ENCODE results near the gene AMIGO3.
"Not testable (repeated sequence)": the region's sequence is repeated elsewhere in the genome, so short reads cannot be mapped to it uniquely, and the experiment has no call there.

Gene AMIGO3

DNA sequence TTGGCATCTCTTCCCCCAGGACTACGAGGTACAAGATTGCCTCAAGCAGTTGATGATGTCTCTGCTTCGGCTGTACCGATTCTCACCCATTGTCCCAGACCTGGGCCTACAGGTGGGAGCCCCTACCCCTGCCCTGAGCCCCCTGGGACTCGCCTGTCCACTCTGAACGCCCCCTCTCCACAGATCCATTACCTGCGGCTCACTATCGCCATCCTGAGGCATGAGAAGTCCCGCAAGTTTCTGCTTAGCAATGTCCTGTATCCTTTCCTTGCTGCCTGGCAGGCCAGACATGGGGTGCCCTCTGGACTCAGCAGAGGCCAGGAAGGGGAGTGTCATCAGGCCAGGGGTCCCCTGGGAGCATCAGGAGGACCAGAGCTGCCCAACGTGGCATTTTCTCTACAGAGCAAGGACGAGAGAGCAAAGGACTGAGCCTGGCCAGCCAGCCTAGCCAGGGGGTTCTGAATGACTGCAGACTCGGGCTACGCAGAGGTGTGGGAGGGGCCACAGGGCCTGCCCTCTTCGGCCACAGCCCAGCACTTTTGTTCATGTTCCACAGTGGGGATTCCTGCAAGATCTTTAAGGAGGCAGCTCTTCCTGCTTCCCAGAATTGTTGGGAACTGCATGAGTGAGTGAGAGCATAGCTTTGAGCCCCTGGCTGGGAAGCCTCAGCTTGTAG is 18.9 kb downstream of the AMIGO3 start:
- Histone ChIP-seq H3K4ac (ENCODE audit: low read depth, low read length) (no peak overlapping the region), H2AK5ac (ENCODE audit: low read length) (no peak overlapping the region)

GRCh38 chr3:49700014-49700413 is 19.5 kb downstream of the AMIGO3 start:
- Histone ChIP-seq H3K9ac (ENCODE audit: low read length) (no peak overlapping the region), H3K4me3 (ENCODE audit: low read depth, low read length) (no peak overlapping the region), H3K27me3 (ENCODE audit: insufficient read depth, low read length) (no peaks in the 10 kb centered on the region), H3K18ac (ENCODE audit: low read length) (no peak overlapping the region), H3K36me3 (ENCODE audit: control insufficient read depth in 1 of 2, insufficient read depth in 2 of 2, low read length in 2 of 2) (peaks cover 49 to 63% of the 10 kb centered on the region in 2 experiments), H3K79me2 (ENCODE audit: control insufficient read depth, insufficient read depth, low read length, poor library complexity) (no peaks in the 10 kb centered on the region), H3K79me1 (ENCODE audit: low read length) (no peaks in the 10 kb centered on the region), H4K8ac (ENCODE audit: low read depth, low read length) (no peak overlapping the region), H2BK5ac (ENCODE audit: low read depth, low read length, poor library complexity) (no peak overlapping the region), H3K23ac (ENCODE audit: low read length) (no peak overlapping the region), H3K4ac (ENCODE audit: low read depth, low read length) (no peak overlapping the region), H2AFZ (ENCODE audit: insufficient read depth, low read length, poor library complexity) (no peak overlapping the region), H3K14ac (ENCODE audit: low read length) (no peak overlapping the region), H4K12ac (ENCODE audit: low read depth, low read length) (no peak overlapping the region), H3K4me1 (ENCODE audit: control insufficient read depth in 1 of 2, insufficient read depth in 2 of 2, low read length in 2 of 2) (peaks cover 2 to 5% of the 10 kb centered on the region in 2 experiments), H2AK5ac (ENCODE audit: low read length) (no peak overlapping the region), H3K27ac (ENCODE audit: low read depth, low read length) (no peak overlapping the region), H2BK12ac (ENCODE audit: low read length) (no peak overlapping the region), H4K91ac (ENCODE audit: low read depth, low read length) (no peak overlapping the region), H3K9me3 (ENCODE audit: insufficient read depth, low read depth, low read length) (no peaks in the 10 kb centered on the region), H2BK120ac (ENCODE audit: insufficient read depth, low read length, poor library complexity) (no peak overlapping the region), H3K4me2 (ENCODE audit: low read length) (no peak overlapping the region)
- WGBS (ENCODE audit: extremely low coverage, insufficient coverage, insufficient read length) = no CpG with 5 or more reads among the region's 8 CpGs
- DNase-seq = no peak

More for the DNA sequence above, 18.9 kb downstream of the AMIGO3 start:
- no CpG with 5 or more reads among the region's 13 CpGs for WGBS (ENCODE audit: extremely low coverage, insufficient coverage, insufficient read length)
- no peak for DNase-seq
- peaks cover 55 to 69% of the 10 kb centered on the region in 2 experiments for H3K36me3 ChIP-seq (ENCODE audit: control insufficient read depth in 1 of 2, insufficient read depth in 2 of 2, low read length in 2 of 2)
- H3K4me3 ChIP-seq (ENCODE audit: low read depth, low read length) = no peak overlapping the region
- no peak overlapping the region for H3K23ac ChIP-seq (ENCODE audit: low read length)
- H3K4me2 ChIP-seq (ENCODE audit: low read length) = no peak overlapping the region
- no peak overlapping the region for H2BK5ac ChIP-seq (ENCODE audit: low read depth, low read length, poor library complexity)
- H2BK12ac ChIP-seq (ENCODE audit: low read length) = no peak overlapping the region
- no peak overlapping the region for H4K91ac ChIP-seq (ENCODE audit: low read depth, low read length)
- H3K27ac ChIP-seq (ENCODE audit: low read depth, low read length) = no peak overlapping the region
- no peak overlapping the region for H2BK120ac ChIP-seq (ENCODE audit: insufficient read depth, low read length, poor library complexity)
- no peak overlapping the region for H2AFZ ChIP-seq (ENCODE audit: insufficient read depth, low read length, poor library complexity)
- H3K14ac ChIP-seq (ENCODE audit: low read length) = no peak overlapping the region
- no peaks in the 10 kb centered on the region for H3K27me3 ChIP-seq (ENCODE audit: insufficient read depth, low read length)
- no peak overlapping the region for H3K18ac ChIP-seq (ENCODE audit: low read length)
- no peak overlapping the region for H4K8ac ChIP-seq (ENCODE audit: low read depth, low read length)
- H3K79me1 ChIP-seq (ENCODE audit: low read length) = no peaks in the 10 kb centered on the region
- no peaks in the 10 kb centered on the region for H3K9me3 ChIP-seq (ENCODE audit: insufficient read depth, low read depth, low read length)
- peaks cover 2 to 5% of the 10 kb centered on the region in 2 experiments for H3K4me1 ChIP-seq (ENCODE audit: control insufficient read depth in 1 of 2, insufficient read depth in 2 of 2, low read length in 2 of 2)
- no peak overlapping the region for H3K9ac ChIP-seq (ENCODE audit: low read length)
- H3K79me2 ChIP-seq (ENCODE audit: control insufficient read depth, insufficient read depth, low read length, poor library complexity) = no peaks in the 10 kb centered on the region
- no peak overlapping the region for H4K12ac ChIP-seq (ENCODE audit: low read depth, low read length)

DNA sequence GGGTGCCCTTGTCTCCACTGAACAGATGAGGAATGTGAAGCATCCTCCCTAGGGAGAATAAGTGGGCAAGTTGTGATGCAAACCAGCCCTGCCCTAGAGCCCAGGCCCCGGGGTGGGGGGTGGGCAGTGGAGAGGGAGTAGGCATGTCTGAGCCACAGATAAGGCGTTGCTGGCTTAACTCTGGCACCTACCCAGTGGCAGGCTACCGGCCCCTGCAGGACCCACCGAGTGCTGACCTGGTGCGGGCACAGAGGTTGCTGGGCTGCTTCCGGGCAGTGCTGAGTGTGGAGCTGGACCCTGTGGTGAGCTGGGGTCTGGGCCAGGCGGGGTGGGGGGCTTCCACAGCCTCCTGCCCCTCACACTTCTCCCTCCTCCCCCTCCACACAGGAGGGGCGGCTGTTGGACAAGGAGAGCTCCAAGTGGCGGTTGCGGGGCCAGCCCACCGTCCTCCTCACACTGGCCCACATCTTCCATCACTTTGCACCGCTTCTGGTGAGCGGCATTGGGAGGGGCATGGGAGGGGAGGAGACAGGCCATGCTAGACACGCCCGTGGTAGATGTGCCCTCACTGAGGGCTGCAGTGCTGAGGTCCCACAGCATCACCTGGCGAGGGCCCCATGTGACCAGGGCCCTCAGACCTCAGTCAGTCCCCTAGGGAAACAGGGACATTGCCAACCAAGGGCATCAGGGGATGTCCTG is 20.1 kb downstream of the AMIGO3 start:
- Histone ChIP-seq H2AFZ (ENCODE audit: insufficient read depth, low read length, poor library complexity) (no peak overlapping the region), H2BK120ac (ENCODE audit: insufficient read depth, low read length, poor library complexity) (no peak overlapping the region), H3K18ac (ENCODE audit: low read length) (no peak overlapping the region), H2BK12ac (ENCODE audit: low read length) (no peak overlapping the region), H3K9me3 (ENCODE audit: insufficient read depth, low read depth, low read length) (peaks cover under 1% of the 10 kb centered on the region), H3K79me2 (ENCODE audit: control insufficient read depth, insufficient read depth, low read length, poor library complexity) (no peaks in the 10 kb centered on the region), H3K9ac (ENCODE audit: low read length) (no peak overlapping the region), H4K91ac (ENCODE audit: low read depth, low read length) (no peak overlapping the region), H3K4ac (ENCODE audit: low read depth, low read length) (no peak overlapping the region), H3K23ac (ENCODE audit: low read length) (no peak overlapping the region), H3K79me1 (ENCODE audit: low read length) (no peaks in the 10 kb centered on the region), H4K8ac (ENCODE audit: low read depth, low read length) (no peak overlapping the region), H3K27me3 (ENCODE audit: insufficient read depth, low read length) (no peaks in the 10 kb centered on the region), H2AK5ac (ENCODE audit: low read length) (no peak overlapping the region), H2BK5ac (ENCODE audit: low read depth, low read length, poor library complexity) (no peak overlapping the region), H3K27ac (ENCODE audit: low read depth, low read length) (no peak overlapping the region), H3K14ac (ENCODE audit: low read length) (no peak overlapping the region), H3K36me3 (ENCODE audit: control insufficient read depth in 1 of 2, insufficient read depth in 2 of 2, low read length in 2 of 2) (peaks cover 43 to 57% of the 10 kb centered on the region in 2 experiments), H3K4me1 (ENCODE audit: control insufficient read depth in 1 of 2, insufficient read depth in 2 of 2, low read length in 2 of 2) (peaks cover 2 to 5% of the 10 kb centered on the region in 2 experiments), H3K4me3 (ENCODE audit: low read depth, low read length) (no peak overlapping the region), H4K12ac (ENCODE audit: low read depth, low read length) (no peak overlapping the region), H3K4me2 (ENCODE audit: low read length) (no peak overlapping the region)
- no CpG with 5 or more reads among the region's 16 CpGs for WGBS (ENCODE audit: extremely low coverage, insufficient coverage, insufficient read length)
- no peak for DNase-seq

DNA sequence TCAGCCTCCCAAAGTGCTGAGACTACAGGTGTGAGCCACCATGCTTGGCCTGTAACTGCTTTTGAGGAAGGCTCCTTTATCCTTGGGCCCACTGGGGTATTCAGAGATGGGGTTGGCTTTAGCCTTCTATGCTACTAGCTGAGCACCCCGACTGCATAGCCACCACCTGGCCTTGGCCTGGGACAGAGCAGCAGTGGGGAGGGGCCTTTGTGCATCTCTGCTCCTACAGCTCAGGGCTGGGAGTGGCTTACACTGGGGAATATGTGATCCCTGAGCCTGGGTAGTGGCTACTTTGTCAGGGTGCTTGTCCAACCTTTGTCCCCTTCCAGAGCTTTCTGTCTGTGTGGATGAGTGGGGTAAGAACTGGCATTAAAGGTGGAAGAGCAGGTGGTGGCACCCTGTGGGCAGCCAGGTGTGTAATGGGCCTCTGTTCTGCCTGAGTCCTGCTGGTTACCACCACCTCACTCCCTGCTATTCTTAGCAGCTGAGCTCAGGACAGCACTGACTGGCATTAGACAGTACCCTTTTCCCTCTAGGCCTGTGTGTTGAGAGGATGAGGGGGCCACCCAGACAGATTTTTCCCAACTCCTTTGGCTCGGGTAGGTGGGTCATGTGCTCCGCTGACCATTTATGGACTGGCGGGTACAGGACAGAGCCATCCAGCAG is 24.0 kb downstream of the AMIGO3 start:
- no CpG with 5 or more reads among the region's 4 CpGs for WGBS (ENCODE audit: extremely low coverage, insufficient coverage, insufficient read length)

More for the DNA sequence above, 24.0 kb downstream of the AMIGO3 start:
- H4K12ac ChIP-seq (ENCODE audit: low read depth, low read length); H2BK12ac ChIP-seq (ENCODE audit: low read length); DNase-seq; H3K79me1 ChIP-seq (ENCODE audit: low read length); H3K79me2 ChIP-seq (ENCODE audit: control insufficient read depth, insufficient read depth, low read length, poor library complexity); H3K14ac ChIP-seq (ENCODE audit: low read length); H2BK120ac ChIP-seq (ENCODE audit: insufficient read depth, low read length, poor library complexity); H3K4me1 ChIP-seq (ENCODE audit: control insufficient read depth in 1 of 2, insufficient read depth in 2 of 2, low read length in 2 of 2); H3K27ac ChIP-seq (ENCODE audit: low read depth, low read length); H3K4ac ChIP-seq (ENCODE audit: low read depth, low read length); H3K9me3 ChIP-seq (ENCODE audit: insufficient read depth, low read depth, low read length); H3K27me3 ChIP-seq (ENCODE audit: insufficient read depth, low read length); H2BK5ac ChIP-seq (ENCODE audit: low read depth, low read length, poor library complexity); H3K4me2 ChIP-seq (ENCODE audit: low read length); H4K8ac ChIP-seq (ENCODE audit: low read depth, low read length); H3K18ac ChIP-seq (ENCODE audit: low read length); H3K9ac ChIP-seq (ENCODE audit: low read length); H3K23ac ChIP-seq (ENCODE audit: low read length); H4K91ac ChIP-seq (ENCODE audit: low read depth, low read length); H3K4me3 ChIP-seq (ENCODE audit: low read depth, low read length); H2AK5ac ChIP-seq (ENCODE audit: low read length); H2AFZ ChIP-seq (ENCODE audit: insufficient read depth, low read length, poor library complexity): not testable (repeated sequence)
- H3K36me3 ChIP-seq (ENCODE audit: control insufficient read depth in 1 of 2, insufficient read depth in 2 of 2, low read length in 2 of 2) = peaks cover 17 to 30% of the 10 kb centered on the region in 2 experiments
